LNCAP (cell line): Measurements from ENCODE around the gene USP40.

ENCODE experiments used
- CTCF ChIP-seq: fragments of 450-650 bp; IDR thresholded peaks from 2 replicates; pipeline ENCODE4 v1.5.1; 2017; ENCODE audit warnings: mild to moderate bottlenecking

Gene USP40

GRCh38 chr2:233566141-233566956 lies at the start of gene USP40:
TSS of gene USP40 (minus strand) at chr2:233566782. CDS start at chr2:233565554, 1,228 bp downstream.
- no peak for TF ChIP-seq CTCF

GRCh38 chr2:233611284-233611683 lies 44.7 kb upstream of the USP40 start:
- no peak for TF ChIP-seq CTCF

GRCh38 chr2:233605680-233606079 lies 39.1 kb upstream of the USP40 start:
- TF ChIP-seq CTCF: no peak

GRCh38 chr2:233604826-233605225 lies 38.2 kb upstream of the USP40 start:
- TF ChIP-seq CTCF: no peak

- no peak for TF ChIP-seq CTCF
Measured at GRCh38 chr2:233603520-233603919, 36.9 kb upstream of the USP40 start.

- no peak for TF ChIP-seq CTCF
Measured at GRCh38 chr2:233602076-233602475, 35.5 kb upstream of the USP40 start.

GRCh38 chr2:233600386-233600785 lies 33.8 kb upstream of the USP40 start:
- no peak for TF ChIP-seq CTCF
